ENCODE measurements around the gene RPS6KC1. TPM values are rescaled to one million over a fixed set of nuclear protein-coding genes. Genes with fewer than 3 reads are reported as not detected.

The RPS6KC1 gene
- total RNA-seq, 2 donors from 2014 or later: 20.7 to 34.1 TPM

- no peak for ATAC-seq (ENCODE audit: insufficient number of reproducible peaks, low FRiP score, low read depth)
These were observed 305 bp upstream of the RPS6KC1 start for GRCh38 chr1:213050745-213051126.

GRCh38 chr1:213051881-213052202, 801 bp downstream of the RPS6KC1 start:
- no peaks in the 10 kb centered on the region for H3K9me3 ChIP-seq
- no peak for DNase-seq (ENCODE audit: low spot score)
- TF ChIP-seq, protein P1, sequence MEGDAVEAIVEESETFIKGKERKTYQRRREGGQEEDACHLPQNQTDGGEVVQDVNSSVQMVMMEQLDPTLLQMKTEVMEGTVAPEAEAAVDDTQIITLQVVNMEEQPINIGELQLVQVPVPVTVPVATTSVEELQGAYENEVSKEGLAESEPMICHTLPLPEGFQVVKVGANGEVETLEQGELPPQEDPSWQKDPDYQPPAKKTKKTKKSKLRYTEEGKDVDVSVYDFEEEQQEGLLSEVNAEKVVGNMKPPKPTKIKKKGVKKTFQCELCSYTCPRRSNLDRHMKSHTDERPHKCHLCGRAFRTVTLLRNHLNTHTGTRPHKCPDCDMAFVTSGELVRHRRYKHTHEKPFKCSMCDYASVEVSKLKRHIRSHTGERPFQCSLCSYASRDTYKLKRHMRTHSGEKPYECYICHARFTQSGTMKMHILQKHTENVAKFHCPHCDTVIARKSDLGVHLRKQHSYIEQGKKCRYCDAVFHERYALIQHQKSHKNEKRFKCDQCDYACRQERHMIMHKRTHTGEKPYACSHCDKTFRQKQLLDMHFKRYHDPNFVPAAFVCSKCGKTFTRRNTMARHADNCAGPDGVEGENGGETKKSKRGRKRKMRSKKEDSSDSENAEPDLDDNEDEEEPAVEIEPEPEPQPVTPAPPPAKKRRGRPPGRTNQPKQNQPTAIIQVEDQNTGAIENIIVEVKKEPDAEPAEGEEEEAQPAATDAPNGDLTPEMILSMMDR (IDR thresholded peaks at IDR 0.05): no peak
- H3K27me3 ChIP-seq (replicated peaks; ENCODE audit: insufficient read depth): no peaks in the 10 kb centered on the region
- peak overlapping the region; percentile 98 for H3K4me3 ChIP-seq
- H3K4me1 ChIP-seq (ENCODE audit: control insufficient read depth in 1 of 2, low read depth in 2 of 2): peaks cover 13 to 16% of the 10 kb centered on the region in 2 donors
- no peaks in the 10 kb centered on the region for H3K36me3 ChIP-seq
- peak overlapping the region; percentile 76 to 79 for H3K27ac ChIP-seq
- no peak for ATAC-seq (ENCODE audit: insufficient number of reproducible peaks, low FRiP score, low read depth)

More at GRCh38 chr1:213050745-213051126, 305 bp upstream of the RPS6KC1 start:
- Histone ChIP-seq H3K4me1 (ENCODE audit: control insufficient read depth in 1 of 2, low read depth in 2 of 2) (peaks cover 13 to 16% of the 10 kb centered on the region in 2 donors), H3K36me3 (no peaks in the 10 kb centered on the region), H3K9me3 (no peaks in the 10 kb centered on the region), H3K27me3 (replicated peaks; ENCODE audit: insufficient read depth) (no peaks in the 10 kb centered on the region), H3K27ac (peak overlapping the region; percentile 76 to 79), H3K4me3 (peak overlapping the region; percentile 98)
- TF ChIP-seq, protein P1 (IDR thresholded peaks at IDR 0.05): no peak
- DNase-seq (ENCODE audit: low spot score): no peak

- ATAC-seq (ENCODE audit: insufficient number of reproducible peaks, low FRiP score, low read depth) (no peak), DNase-seq (ENCODE audit: low spot score) (no peak)
- H3K4me3 ChIP-seq: no peak overlapping the region
- TF ChIP-seq, protein P1 (IDR thresholded peaks at IDR 0.05): no peak
- H3K27me3 ChIP-seq (replicated peaks; ENCODE audit: insufficient read depth): no peaks in the 10 kb centered on the region
- no peaks in the 10 kb centered on the region for H3K36me3 ChIP-seq
- H3K4me1 ChIP-seq (ENCODE audit: control insufficient read depth in 1 of 2, low read depth in 2 of 2): peaks cover 13 to 16% of the 10 kb centered on the region in 2 donors
- H3K9me3 ChIP-seq: no peaks in the 10 kb centered on the region
- no peak overlapping the region for H3K27ac ChIP-seq
These were observed 2.4 kb downstream of the RPS6KC1 start for GRCh38 chr1:213053455-213053854.

- TF ChIP-seq, protein P1 (IDR thresholded peaks at IDR 0.05): no peak
- Histone ChIP-seq H3K36me3 (no peaks in the 10 kb centered on the region), H3K9me3 (no peaks in the 10 kb centered on the region), H3K27me3 (replicated peaks; ENCODE audit: insufficient read depth) (no peaks in the 10 kb centered on the region), H3K4me3 (no peak overlapping the region), H3K27ac (no peak overlapping the region), H3K4me1 (ENCODE audit: control insufficient read depth in 1 of 2, low read depth in 2 of 2) (peaks cover 13 to 16% of the 10 kb centered on the region in 2 donors)
- DNase-seq (ENCODE audit: low spot score) (no peak), ATAC-seq (ENCODE audit: insufficient number of reproducible peaks, low FRiP score, low read depth) (no peak)
These were observed 3.1 kb downstream of the RPS6KC1 start for GRCh38 chr1:213054142-213054541.

DNA sequence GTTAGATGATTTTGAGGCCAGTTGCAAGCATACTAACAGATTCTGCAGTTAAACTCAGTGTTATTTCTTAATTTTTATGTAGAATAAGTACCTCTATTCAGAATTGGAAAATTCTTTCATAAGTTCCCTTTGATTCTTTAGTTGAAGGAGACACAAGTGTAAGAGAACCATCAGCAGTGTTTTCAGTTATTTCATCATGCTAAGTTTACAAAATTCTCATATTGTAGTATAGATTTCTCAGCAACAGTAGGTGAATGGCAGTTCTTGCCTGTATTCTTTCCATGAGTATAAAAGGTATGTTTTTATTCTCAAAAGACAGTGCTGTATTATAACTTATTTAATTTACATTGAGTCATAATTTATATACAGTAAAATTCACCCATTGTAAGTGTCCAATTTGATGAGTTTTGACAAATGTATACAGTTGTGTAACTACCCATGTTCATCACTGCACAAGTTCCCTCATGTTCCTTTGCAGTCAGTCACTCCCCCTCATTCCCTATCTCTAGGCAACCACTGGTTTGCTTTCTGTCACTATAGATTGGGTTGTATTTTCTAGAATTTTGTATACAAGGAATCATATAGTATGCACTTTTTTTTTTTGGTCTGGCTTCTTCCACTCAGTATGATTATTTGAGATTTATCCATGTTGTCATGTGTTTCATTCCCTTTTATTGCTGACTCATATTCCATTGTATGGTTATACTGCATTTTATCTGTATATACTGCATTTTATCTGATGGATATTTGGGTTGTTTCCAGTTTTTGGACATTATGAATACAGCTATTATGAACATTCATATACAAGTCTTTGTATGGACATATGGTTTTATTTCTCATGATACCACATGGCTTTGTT, 3.9 kb downstream of the RPS6KC1 start:
- TF ChIP-seq, protein P1 (IDR thresholded peaks at IDR 0.05): no peak
- DNase-seq (ENCODE audit: low spot score) (no peak), ATAC-seq (ENCODE audit: insufficient number of reproducible peaks, low FRiP score, low read depth) (no peak)
- Histone ChIP-seq H3K27ac (no peak overlapping the region), H3K27me3 (replicated peaks; ENCODE audit: insufficient read depth) (no peaks in the 10 kb centered on the region), H3K9me3 (no peaks in the 10 kb centered on the region), H3K4me3 (no peak overlapping the region), H3K36me3 (no peaks in the 10 kb centered on the region), H3K4me1 (ENCODE audit: control insufficient read depth in 1 of 2, low read depth in 2 of 2) (peaks cover 13 to 16% of the 10 kb centered on the region in 2 donors)

Data from thoracic aorta (tissue), 2 donors.